ENCODE measurements around the gene RGS16. TPM values are rescaled to one million over a fixed set of nuclear protein-coding genes. Genes with fewer than 3 reads are reported as not detected.

The RGS16 gene
- total RNA-seq, 1 donor from 2014 or later, result 2.6 TPM

DNA sequence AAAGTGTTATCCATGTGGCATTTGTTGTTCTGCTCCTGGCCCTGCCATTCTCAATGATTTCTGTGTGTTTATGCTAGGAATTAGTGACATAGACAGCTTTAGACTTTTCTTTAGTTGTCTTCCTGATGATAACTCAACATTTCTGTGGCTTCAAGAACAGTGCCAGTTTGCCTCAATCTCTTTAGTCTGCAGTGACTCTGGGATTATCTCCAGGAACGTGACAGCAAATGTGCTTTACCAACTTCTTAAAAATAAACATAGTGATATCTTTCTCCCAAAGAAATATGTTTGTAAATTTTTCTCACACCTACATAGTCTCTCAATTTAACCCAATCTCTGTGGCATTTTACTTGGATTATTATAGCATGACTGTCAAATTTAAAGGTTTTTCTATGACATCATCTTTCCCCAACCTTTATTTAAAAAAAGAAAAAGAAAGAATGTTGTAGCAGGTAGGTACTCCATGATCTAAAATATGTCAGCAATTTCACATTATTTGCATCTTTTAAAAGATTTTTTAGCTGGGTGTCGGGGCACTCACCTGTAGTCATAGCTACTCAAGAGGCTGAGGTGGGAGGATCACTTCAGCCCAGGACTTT is 39.7 kb downstream of the RGS16 start:
- CTCF ChIA-PET, result no interaction called here
- no peaks in the 10 kb centered on the region for H3K9me3 Mint-ChIP-seq
- peaks cover 2% of the 10 kb centered on the region for H3K4me1 Mint-ChIP-seq
- no peak overlapping the region for H3K4me3 Mint-ChIP-seq
- TF ChIP-seq, protein P1, sequence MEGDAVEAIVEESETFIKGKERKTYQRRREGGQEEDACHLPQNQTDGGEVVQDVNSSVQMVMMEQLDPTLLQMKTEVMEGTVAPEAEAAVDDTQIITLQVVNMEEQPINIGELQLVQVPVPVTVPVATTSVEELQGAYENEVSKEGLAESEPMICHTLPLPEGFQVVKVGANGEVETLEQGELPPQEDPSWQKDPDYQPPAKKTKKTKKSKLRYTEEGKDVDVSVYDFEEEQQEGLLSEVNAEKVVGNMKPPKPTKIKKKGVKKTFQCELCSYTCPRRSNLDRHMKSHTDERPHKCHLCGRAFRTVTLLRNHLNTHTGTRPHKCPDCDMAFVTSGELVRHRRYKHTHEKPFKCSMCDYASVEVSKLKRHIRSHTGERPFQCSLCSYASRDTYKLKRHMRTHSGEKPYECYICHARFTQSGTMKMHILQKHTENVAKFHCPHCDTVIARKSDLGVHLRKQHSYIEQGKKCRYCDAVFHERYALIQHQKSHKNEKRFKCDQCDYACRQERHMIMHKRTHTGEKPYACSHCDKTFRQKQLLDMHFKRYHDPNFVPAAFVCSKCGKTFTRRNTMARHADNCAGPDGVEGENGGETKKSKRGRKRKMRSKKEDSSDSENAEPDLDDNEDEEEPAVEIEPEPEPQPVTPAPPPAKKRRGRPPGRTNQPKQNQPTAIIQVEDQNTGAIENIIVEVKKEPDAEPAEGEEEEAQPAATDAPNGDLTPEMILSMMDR (IDR thresholded peaks at IDR 0.05), result no peak
- POLR2A ChIA-PET, result no interaction called here
- no peaks in the 10 kb centered on the region for H3K36me3 Mint-ChIP-seq (ENCODE audit: low read depth)
- no peak for DNase-seq
- no peaks in the 10 kb centered on the region for H3K27me3 Mint-ChIP-seq
- no peak for ATAC-seq (ENCODE audit: low read depth)
- intact Hi-C loops (cut with micrococcal nuclease), result no loop called here
- H3K27ac Mint-ChIP-seq, result no peak overlapping the region

DNA sequence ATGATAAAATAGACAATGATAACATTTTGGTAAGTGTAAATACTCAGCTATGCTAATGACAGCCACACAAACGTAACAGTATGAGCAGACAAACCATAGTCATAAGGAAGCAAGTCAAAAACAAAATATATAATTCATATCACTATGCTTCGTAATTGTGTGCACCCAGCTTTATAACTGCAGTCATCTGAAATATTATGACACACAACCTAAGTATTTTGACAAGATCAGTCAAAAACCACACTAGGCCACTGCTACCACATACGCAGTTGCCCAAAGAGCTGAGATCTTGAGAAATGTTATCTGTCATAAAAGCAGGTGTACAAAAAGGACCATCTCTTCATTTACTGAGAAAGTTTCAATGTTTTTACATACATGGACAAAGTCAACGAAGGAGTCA is 41.1 kb downstream of the RGS16 start:
- intact Hi-C loops (cut with micrococcal nuclease), result no loop called here
- no peaks in the 10 kb centered on the region for H3K36me3 Mint-ChIP-seq (ENCODE audit: low read depth)
- ChIA-PET CTCF (interaction anchor here (1.0 kb wide), 1 partner anchor 21 kb away, joined by 3 read pairs; no protein-coding TSS in a partner anchor), POLR2A (no interaction called here)
- H3K27ac Mint-ChIP-seq, result no peak overlapping the region
- DNase-seq (no peak), ATAC-seq (ENCODE audit: low read depth) (no peak)
- TF ChIP-seq, protein P1 (IDR thresholded peaks at IDR 0.05), result no peak
- H3K9me3 Mint-ChIP-seq, result no peaks in the 10 kb centered on the region
- peaks cover 2% of the 10 kb centered on the region for H3K4me1 Mint-ChIP-seq
- H3K27me3 Mint-ChIP-seq, result no peaks in the 10 kb centered on the region
- H3K4me3 Mint-ChIP-seq, result no peak overlapping the region

DNA sequence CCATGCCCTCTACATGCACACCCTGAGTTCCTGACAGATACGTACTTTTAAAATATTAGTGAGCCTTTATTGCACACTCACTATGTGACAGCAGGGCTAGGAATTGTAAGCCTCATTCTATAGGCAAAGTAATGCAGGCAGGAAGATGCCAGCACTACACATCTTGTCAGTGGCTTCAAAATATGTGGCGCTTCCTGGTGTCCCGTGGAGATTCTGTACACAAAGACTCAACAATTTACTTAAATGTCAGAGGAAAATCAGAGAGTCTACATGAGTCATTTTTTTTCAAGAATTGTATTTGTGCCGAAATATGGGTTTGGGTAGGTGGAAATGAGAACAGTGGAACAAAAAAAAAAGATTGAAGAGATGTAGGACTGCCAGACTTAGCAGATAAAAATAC is 42.7 kb downstream of the RGS16 start:
- Mint-ChIP-seq H3K27me3 (no peaks in the 10 kb centered on the region), H3K9me3 (no peaks in the 10 kb centered on the region), H3K4me3 (no peak overlapping the region), H3K27ac (no peak overlapping the region), H3K4me1 (peaks cover 2% of the 10 kb centered on the region), H3K36me3 (ENCODE audit: low read depth) (no peaks in the 10 kb centered on the region)
- ChIA-PET POLR2A (no interaction called here), CTCF (no interaction called here)
- TF ChIP-seq, protein P1 (IDR thresholded peaks at IDR 0.05), result no peak
- ATAC-seq (ENCODE audit: low read depth) (no peak), DNase-seq (no peak)
- intact Hi-C loops (cut with micrococcal nuclease), result no loop called here

DNA sequence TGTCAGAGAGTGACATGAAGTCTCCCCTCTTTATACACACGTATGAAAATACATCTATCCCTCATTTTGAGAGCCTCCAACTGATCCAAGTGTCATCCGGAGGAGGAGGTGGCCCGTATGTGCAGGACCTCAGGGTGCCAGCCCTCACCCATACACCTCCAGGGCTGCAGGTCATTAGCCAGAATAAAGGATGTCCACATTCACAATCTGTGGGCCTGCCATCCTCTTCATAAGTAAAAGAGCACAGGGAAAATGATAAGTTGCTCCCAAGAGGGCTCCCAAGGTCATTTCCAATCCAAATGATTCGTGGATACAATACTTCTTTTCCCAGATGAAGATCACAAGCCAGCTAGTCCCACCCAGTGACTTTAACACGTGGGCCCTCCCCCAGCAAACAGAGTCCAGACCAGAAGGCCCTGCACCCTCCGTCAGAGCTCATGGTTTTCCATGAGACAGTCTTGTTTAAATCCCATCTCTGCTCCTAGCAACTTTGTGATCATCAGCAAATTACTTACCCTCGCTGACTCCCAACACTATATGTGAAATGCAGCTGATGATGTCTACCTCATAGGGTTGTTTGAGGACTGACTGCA is 43.7 kb downstream of the RGS16 start:
- DNase-seq, result no peak

DNA sequence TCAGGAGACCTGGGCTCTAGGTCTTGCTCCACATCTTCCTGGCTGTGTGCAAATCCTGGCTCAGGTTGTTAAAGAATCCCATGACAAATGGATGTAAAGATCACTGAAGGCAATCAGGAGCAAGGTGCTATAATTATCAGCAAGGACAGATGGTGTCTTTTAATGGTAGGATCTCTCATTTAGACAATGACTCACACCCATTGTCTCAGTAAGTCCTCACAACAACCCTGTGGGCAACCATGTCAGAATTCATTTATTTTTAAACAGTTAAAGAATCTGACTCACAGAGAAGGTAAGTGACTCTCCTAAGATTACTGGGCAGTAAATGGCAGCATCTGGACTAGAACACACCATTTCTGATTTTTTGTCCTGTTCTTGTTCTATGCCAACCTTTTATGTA is 47.9 kb downstream of the RGS16 start:
- POLR2A ChIA-PET, result no interaction called here
- no peaks in the 10 kb centered on the region for H3K4me1 Mint-ChIP-seq
- H3K4me3 Mint-ChIP-seq, result no peak overlapping the region
- DNase-seq (no peak), ATAC-seq (ENCODE audit: low read depth) (no peak)
- TF ChIP-seq, protein P1 (IDR thresholded peaks at IDR 0.05), result no peak
- H3K27ac Mint-ChIP-seq, result no peak overlapping the region
- CTCF ChIA-PET, result no interaction called here
- no peaks in the 10 kb centered on the region for H3K27me3 Mint-ChIP-seq
- H3K36me3 Mint-ChIP-seq (ENCODE audit: low read depth), result no peaks in the 10 kb centered on the region
- peaks cover 4% of the 10 kb centered on the region for H3K9me3 Mint-ChIP-seq
- intact Hi-C loops (cut with micrococcal nuclease), result no loop called here

More for the DNA sequence above, 43.7 kb downstream of the RGS16 start:
- no peak for ATAC-seq (ENCODE audit: low read depth)
- no peaks in the 10 kb centered on the region for H3K9me3 Mint-ChIP-seq
- intact Hi-C loops (cut with micrococcal nuclease), result no loop called here
- H3K4me3 Mint-ChIP-seq, result no peak overlapping the region
- TF ChIP-seq, protein P1 (IDR thresholded peaks at IDR 0.05), result no peak
- ChIA-PET POLR2A (no interaction called here), CTCF (no interaction called here)
- no peaks in the 10 kb centered on the region for H3K4me1 Mint-ChIP-seq
- no peaks in the 10 kb centered on the region for H3K36me3 Mint-ChIP-seq (ENCODE audit: low read depth)
- H3K27me3 Mint-ChIP-seq, result no peaks in the 10 kb centered on the region
- no peak overlapping the region for H3K27ac Mint-ChIP-seq
